Activated CD8-positive, alpha-beta memory T cell treated with anti-CD3 and anti-CD28 coated beads, Interleukin-2, amount 50 U/mL, for 1 hour (primary cell): ENCODE data around the gene SLC38A5.

Experiments used
- DNase-seq: peaks from one replicate; pipeline ENCODE4 v3.0.0-alpha.2; 2020; ENCODE audit errors: extremely low read depth

Gene SLC38A5

DNA sequence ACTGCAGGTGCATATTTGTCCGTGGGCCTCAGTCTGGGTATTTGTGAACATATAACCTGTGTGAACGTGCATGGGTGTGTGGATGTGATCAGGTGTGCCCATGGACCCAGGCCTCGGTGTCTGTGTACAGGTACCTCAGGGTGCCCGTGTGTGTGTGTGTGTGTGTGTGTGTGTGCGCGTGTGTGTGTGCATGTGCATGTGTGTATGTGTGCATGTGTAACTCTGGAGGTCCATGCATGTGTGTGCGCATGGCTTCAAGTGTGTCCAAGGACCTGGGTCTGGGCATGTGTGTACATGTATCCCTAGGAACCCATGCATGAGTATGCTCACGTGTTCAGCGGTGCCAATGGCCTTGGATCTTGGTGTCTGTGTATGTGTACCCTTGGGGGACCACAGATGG lies 21.7 kb upstream of the SLC38A5 start:
- no peak for DNase-seq

DNA sequence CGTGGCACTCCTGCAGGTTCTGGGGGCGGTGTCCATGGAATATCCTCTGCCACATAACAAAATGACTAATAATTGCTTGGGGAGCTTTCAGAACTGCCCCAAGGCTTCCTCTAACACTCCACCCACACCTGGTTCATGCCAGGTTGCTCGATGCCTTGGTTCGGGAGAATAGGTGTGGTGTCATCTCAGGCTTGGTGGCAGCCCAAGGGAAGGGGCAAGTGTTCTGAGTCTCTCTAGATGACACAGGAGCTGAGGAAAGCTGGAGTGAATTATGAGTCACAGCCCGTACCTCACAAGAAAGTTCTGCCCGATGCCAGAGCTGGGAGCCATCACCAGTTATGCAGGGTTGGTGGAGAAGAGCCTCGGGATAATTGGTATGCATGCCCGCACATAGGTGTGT lies 20.6 kb upstream of the SLC38A5 start:
- DNase-seq, result no peak

DNA sequence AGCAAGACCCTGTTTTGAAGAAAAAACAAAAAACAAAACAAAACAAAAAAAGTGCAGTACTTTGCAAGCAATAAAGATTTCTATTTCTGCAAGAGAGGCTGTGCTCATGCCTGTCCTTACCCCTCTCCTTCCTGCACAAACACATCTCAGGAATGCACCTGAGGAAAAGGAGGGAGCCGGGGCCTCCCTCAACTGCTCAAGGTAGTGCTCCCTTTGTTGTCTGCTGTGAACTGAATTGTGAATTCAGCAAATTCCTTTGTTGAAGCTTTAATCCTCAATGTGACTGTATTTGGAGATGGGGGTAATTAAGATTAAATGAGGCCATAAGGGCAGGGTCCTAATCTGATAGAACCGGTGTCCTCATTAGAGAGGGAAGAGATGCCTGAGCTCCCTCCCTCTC lies 19.8 kb upstream of the SLC38A5 start:
- no peak for DNase-seq

DNA sequence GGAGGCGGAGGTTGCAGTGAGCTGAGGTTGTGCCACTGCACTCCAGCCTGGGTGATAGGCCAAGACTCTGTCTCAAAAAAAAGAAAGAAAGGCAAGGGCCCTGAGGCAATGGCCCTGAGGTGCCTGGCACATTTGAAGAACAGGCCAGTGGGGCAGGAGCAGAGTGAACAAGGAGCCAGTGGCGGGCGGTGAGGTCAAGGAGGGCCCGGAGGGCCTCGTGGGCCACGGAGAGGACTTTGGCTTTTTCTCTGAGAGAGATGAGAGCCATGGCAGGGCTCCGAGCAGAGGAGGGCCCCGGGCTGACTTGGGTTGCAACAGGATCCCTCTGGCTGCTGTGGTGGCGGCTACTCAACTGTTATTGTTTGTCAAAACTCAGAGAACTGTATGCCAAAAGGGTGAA lies 19.2 kb upstream of the SLC38A5 start:
- DNase-seq, result no peak

DNA sequence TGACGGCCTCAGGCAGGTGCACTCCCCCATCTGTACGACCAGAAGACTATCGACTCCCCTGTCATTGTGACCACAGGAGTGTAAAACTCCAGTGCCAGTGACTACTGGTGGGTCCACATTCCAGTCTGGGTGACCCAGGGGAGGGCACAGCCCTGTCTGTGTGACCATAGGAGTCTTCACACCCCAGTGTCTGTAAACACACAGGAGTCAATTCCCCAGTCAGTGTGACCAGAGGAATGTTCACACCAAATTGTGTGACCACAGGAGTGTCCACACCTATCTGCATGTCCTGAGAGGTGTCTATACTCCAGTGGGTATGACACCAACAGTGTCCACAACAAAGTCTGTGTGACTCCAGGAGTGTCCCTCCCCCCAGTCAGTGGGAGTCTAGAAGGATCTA lies 18.0 kb upstream of the SLC38A5 start:
- no peak for DNase-seq

DNA sequence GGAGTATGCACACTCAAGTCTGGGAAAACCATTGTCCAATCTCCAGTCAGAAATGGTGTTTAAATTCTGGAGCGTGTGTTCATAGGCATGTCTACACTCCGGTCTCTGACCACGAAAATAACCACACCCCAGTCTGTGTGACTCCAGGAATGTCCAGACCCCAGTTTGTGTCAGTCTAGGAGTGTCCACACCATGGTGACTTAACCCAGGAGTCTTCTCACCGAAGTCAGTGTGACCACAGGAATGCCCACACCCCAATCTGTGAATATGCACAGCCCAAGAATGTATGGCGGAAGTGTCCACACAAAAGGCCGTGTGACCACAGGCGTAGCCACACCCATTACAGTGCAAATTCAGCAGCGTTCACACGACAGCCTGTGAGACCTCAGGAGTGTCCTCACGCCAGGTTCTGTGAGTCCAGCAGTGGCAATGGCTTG lies 17.3 kb upstream of the SLC38A5 start:
- no peak for DNase-seq

DNA sequence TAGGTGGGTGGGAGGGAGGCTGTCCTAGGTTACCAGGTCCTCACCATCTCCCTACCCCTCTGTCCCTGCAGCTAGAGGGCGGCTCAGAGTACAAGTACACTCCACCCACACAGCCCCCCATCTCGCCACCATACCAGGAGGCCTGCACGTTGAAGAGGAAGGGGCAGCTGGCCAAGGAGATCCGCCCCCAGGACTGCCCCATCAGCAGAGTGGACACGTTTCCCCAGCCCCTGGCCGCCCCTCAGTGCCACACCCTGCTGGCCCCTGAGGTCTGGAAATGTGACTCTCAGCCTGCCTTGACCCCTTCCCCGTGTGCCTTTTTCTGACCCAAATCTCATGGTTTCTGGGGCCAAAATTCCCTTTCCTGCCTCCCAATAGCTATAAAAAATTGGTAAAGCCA lies 12.5 kb upstream of the SLC38A5 start:
- DNase-seq, result no peak

DNA sequence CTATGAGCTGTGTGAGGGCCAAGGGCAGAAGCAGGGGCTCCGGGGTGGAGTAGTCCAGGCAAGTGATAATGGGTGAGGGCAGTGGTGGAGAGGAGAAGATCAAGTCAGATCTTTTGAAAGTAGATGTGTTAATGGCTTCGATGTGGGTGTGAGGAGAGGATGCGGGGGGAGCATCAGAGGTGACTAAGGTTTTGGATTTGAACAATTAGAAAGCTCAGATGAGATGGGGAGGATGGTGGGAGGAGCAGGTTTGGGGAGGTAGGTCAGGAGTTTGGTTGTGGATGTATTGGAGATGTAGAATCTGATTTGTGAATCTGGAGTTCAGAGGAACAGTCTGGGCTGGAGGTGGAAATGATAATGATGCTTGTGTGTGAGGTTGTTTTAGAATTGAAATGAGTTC lies 10.5 kb upstream of the SLC38A5 start:
- DNase-seq, result no peak

DNA sequence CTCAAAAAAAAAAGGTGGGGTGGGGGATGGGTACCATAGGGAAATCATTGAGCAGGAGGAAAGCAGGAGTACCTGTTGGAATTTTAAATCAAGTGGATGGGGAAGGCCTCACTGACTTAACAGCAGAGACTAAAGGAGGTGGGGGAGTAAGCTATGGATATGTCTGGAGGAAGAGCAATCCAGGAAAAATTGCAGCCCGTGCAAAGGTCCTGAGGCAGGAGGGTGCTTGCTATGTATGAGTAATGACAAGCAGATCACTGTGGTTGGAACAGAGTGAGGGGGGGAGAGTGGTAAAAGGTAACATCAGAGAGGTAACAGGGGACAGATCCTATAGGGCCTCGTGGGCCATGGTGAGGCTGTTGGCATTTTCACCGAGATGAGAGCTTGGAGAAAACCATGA lies 10.1 kb upstream of the SLC38A5 start:
- DNase-seq, result no peak

DNA sequence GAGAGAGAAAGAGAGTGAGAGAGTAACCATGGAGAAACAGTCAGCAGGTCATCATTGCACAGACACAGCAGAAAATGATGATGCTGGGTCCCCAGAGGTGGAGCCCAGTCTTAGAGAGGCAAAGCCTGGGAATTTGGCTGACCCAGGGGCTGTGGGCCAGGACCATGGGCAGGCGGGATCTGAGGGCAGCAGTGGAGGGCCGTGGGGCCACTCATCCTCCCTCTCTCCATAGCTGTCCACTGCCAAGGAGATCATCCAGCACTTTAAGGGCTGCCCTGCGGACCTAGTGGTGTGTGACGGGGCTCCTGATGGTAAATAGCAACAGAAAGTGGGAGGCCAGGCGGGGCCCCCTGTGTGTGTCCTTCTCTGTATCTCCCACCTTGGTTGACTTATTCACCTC lies 8.7 kb upstream of the SLC38A5 start:
- no peak for DNase-seq

DNA sequence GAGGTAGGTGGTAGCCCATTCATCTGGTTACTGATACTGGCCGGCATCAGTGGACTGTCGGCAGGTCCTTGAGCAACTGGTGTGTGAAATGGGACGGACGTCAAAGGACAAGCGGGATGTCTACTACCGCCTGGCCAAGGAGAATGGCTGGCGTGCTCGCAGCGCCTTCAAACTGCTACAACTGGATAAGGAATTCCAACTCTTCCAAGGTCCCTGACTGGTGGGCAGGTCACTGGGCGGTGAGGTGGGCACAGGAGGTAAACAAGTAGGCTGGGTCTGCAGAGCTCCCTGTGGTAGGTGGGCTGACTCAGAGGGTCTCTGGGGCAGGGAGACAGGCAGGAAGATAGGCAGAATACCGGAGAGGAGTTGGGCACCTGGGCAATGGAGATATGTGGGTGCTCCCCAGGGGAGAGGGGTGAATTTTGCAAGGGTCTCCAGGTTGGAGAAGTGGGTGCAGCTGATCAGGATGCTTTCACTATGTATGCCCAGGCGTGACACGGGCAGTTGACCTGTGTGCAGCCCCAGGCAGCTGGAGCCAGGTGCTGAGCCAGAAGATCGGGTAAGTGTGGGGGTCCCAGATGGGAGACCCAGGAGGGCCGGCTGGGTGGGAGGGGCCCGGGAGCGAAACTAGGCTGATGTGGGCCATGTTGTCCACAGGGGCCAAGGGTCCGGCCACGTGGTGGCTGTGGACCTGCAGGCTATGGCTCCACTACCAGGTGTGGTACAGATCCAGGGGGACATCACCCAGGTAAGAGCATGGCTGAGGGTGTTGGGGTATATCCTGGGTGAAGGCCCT lies 8.1 kb upstream of the SLC38A5 start:
- no peak for DNase-seq

DNA sequence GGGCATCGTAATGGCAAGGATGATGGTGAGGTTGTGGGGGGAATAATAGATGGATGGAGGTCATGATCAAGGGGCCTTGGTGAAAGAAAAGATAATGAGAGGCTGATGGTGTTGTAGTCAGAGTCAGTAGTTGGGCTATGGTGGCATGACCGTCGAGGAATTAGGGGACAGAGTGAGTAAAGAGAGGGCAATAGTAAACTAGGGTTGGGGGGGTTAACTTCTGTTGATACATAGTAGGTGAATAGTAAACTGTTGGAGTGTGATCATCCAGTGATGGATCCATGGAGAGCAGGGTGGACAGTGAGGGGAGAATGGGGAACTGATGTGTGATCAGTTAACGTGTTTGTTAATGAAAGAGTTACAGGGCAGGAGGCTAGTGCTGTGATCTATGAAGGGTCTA lies 6.9 kb upstream of the SLC38A5 start:
- DNase-seq, result no peak

DNA sequence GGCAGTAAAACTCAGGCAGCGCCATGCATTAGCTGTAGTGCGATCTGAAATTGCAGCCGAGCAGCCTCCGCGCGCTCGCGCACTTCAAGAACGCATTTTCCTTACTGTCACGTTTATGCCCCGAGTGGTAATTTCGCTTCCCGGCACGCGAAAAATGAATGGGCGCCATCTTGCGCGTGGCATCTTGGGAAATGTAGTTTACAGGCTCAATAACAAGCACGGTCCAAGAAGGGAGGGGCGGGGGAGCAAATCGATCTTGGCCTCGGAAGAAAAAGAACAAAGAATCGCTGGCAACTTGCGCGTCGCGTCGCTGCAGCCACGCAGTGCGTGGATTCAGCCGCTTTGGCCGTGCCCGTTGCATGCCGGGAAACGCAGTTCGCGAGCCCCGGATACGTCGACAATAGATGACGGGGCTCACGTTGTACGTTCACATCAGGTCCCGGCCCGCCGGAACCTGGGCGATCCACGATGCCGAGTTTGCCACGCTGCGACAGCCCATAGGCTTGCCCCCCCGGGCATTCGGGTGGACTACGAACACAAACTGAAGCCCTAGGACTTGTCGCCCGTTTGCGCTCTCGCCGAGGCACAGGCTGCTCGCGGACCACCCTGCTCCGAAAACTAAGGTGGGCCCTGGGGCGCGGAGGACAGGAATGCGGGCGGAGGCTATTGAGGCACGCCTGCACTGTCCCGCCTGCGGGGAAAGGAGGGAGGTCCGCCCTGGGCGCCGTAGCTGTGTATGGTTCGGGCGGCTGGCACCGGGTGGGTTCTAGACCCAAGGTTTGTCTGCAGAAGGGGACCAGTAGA lies 5.9 kb upstream of the SLC38A5 start, which contains the start of gene FTSJ1:
FTSJ1 (plus strand) TSS at position 426 of the 804 bp plus-strand sequence. CDS start 1,849 bp downstream, outside the sequence.
- peak; percentile 78 for DNase-seq

DNA sequence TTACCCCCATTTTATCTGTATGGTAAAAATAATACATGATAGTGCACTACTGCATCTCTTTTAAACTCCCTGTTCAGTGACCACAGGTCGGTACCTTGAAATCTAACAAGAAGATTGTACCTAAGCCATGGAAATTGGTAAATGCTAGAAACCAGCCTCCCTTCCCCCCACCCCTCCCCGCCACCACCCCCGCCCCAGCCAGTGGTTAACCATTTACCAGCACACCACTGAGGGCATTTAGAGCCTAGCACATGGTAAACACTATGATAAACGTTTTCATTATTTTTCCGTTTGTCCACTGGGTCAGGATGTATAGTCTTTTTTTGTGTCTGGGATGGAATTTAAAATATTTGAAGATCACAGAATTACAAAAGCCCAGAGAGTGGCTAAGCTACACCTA lies 5.2 kb upstream of the SLC38A5 start:
- DNase-seq, result no peak

DNA sequence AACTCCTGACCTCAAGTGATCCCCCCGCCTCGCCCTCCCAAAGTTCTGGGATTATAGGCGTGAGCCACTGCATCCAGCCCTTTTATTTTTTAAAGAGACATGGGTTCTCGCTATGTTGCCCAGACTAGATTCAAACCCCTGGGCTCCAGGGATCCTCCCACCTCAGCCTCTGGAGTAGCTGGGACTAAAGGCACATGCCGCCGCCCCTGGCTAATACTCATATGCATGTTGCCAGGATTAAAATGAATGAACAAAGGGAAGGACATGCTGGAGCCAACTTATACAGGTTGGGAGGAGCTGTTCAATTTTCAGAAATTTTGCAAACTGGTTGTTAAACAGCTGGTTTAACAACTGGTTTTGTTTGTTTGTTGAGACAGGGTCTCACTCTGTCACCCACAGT lies 4.5 kb upstream of the SLC38A5 start:
- no peak for DNase-seq

DNA sequence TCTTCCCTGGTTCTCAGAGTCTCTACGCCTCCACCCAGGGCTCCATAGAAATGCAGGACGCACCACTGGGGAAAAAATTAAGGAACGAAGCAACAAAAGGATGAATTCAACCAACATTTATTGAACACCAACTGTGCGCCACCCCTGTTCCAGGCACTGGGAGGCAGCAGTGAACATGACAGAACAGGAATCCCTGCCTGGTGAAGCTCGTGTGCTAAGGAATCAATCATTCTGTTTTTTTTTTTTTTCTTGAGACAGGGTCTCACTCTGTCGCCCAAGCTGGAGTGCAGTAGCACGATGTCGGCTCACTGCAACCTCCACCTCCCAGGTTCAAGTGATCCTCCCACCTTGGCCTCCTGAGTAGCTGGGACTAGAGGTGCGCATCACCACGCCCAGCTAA lies 4.1 kb upstream of the SLC38A5 start:
- DNase-seq, result no peak

DNA sequence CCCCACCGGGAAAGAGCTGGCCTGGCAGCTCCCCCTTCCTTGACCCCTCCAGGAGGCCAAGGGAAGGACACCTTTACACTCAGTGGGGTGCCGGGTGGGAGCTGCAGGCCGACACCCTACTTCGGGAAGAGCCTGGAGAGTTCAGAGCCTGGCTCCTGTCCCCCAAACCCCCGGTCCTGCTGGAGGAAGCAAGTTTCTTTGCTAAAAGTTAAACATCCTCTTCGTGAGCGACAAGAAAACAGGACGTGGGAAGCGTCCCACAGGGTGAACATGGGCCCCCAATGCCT lies 3.6 kb upstream of the SLC38A5 start:
- DNase-seq, result no peak

DNA sequence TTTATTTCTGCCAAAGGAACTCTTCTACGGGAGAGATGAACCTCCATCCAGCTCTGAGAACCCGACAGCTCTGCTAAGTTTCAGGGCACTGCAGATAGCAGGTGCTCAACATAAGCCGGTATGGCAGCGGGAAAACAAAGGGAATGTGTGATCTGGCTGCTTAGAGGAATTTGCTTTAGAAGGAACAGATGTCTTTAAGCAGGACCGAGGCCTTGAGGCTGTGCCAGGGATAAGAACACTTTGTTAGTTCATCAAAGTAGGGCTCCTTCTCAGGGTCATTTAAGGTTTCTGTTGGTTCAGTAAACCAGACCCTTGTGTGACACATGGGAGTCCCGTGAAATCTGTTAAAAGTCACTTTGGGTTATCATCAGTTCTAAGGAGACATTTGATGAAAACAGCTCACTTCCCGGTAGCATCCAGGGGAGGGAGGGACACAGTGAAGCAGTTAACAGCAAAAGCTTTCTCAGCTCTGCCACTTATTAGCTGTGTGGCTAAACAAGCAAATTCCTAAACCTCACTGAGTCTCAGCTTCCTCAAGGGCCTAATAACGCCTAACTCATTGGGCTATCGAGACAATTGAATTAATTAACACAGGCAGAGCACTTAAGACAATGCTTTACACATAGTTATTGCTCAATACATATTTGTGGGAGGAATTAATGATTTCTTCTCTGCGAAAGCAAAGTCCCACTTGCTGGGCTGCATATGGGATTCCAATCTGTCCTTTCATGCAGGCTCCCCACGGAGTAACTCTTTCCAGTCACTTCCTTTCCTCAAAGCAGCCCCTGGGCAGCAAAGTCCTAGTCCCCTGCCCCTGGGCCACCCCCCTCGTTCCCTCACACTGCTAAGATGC lies 3.0 kb upstream of the SLC38A5 start:
- DNase-seq, result no peak

DNA sequence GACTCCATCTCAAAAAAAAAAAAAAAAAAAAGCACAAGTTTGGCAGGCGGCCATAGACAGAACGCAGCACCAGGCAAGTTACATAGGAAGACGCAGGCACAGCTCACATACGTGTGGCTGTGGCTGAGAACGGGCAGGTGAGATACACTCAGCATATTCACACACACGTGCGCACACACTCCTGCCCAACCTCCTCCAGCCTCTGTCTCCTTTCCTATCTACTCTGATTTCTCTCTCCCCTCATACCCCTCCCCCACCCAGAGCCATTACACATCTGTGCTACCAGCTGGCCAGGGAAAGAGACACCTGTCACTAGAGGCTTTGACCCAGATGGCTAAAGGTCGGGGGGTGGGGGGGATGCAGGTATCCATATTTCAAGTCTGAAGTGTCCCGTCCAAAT lies 2.2 kb upstream of the SLC38A5 start:
- no peak for DNase-seq

DNA sequence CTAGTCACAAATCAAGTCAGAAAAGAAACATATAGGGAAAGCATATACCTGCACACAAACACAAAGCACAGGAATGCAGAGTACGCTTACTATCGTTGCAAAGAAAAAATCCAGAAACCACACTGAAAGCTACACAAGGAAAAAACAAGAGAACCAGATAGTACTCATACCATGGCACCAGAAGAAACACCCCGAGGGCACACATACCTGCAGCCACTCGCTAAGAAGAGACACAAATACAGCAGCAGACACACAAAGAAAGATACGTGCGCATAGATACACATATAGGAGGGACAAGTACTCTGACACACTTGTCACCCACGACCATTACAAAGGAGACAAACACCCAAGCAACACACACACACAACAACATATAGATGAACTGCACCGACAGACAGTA lies 1.4 kb upstream of the SLC38A5 start:
- no peak for DNase-seq

DNA sequence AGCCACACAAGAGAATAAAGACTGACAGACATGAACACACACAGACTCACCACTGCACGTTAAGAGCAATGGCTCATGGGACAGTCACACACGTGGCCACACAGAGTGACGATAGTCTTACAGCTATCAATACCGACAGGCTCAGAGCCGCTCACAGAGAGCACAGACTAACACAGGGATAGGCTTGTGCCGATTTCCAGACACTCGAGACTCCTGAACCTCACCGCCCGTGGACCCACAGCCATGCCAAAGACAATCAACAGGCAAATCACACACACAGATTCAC lies 716 bp upstream of the SLC38A5 start:
- DNase-seq, result no peak
